GM19351 (cell line): ENCODE results near the gene SEL1L3.

Source experiments
- ATAC-seq: cut with Tn5 transposase; IDR thresholded peaks from one replicate; pipeline ENCODE4 v1.9.1; 2021; ENCODE audit warnings: mild to moderate bottlenecking, moderate library complexity; ENCODE audit not compliant: unreplicated experiment

Gene SEL1L3

DNA sequence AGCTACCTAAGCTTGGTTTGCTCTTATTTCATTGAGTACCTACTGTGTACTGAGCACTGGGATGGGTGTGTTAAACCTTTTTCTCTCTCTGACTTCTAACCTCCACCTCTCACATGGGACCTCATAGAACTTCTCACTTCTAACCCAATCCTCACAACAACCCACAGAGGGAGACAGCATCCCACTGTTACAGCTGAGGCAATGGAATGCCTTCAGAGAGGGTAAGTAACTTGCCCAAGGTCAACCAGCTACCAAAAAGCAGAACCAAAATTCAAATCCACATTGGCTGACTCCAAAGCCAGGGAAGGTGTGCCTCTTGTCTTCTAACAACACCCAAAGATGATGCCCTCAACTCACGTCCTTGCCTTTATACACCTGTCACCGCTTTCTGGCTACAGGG, 5.4 kb downstream of the SEL1L3 start:
- ATAC-seq = no peak

DNA sequence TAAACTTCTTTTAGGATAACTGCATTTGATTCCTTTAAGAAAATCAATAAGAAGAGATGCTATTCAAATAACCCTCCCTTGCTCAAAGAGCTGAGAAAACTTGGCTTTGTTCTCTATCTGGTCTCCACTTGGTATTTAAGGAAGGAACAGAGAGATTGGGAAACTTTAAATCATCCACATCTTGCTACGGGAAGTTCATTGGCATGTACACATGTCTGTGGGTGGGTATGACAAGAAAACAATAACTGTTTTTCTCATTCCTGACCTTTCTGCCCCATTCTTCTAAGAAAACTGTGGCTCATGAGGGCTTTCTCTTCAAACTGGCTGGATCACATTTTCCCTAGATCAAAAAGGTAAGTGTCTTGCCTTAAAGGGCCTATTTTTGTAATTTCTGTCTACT, 6.0 kb downstream of the SEL1L3 start:
- ATAC-seq = no peak

DNA sequence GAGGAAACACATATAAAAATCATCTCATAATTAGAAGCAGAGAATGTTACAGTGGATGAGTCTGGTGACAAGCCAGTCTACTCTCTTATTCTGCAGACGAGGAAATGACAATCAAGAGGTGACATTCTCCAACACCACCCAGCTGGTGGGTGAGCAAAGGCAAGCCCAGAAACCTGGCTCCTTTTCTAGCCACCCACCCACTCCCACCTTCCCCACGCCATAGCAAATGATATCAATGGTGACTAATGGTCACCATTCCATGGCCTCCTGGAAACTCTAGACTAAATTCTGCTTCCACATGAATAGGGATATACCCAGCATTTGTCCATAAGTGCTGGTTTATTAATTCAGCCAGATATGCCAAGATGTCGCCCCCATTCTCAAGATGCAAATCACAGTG, 10.7 kb downstream of the SEL1L3 start:
- ATAC-seq = no peak

DNA sequence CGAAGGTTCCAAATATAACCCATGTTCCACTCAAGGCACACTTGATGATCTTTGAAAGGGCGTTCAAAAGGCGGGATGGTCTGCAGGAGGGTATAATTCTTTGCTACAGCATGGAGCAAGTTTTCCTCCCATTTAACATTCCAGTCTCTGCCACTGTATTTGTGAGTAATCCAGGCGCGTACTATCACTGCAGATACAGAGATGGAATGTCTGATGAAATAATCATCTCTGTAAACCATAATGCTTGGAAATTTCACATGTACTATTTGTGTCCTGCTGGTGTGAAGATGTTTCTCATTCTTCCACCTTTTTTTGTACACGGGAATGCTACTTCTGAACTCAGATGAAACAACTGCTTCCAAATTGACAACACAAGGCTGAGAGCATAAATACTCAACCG, 15.5 kb downstream of the SEL1L3 start:
- ATAC-seq = no peak

DNA sequence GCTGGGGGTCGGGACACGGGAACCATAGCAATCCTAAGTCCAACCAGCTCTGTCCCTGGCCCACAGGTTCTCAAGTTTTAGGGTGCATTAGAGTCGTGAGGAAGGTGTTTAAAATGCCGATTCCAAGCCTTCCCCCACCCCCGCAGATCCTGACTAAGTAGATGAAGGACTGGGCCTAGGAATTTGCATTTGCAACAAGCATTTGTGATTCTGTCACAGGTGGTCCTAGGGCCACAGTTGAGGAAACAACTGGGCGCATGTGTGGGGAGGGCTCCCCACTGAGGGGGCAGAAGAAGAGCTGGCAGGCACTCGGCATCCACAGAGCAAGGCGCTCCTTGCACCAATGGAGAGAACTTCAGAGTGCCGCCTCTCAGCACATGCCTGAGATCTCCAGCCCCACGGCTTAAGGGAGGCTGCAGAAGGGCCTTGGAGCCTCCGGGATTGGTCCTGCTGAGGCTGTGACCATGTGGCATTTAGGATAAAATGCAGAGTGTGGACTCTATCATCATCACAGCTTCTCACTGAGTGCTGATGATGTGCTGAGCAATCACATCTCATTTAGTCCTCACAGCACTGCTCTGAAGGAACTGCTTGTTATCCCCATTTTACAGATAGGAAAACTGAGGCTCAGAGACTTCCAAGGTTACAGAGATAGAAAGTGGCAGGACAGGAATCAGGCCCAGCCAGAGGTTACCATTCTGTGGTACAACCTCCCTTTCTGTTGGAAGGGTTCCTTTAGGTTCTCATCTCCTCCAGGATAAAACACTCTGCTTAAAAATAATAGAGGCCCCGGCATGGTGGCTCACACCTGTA, 16.7 kb downstream of the SEL1L3 start:
- no peak for ATAC-seq

DNA sequence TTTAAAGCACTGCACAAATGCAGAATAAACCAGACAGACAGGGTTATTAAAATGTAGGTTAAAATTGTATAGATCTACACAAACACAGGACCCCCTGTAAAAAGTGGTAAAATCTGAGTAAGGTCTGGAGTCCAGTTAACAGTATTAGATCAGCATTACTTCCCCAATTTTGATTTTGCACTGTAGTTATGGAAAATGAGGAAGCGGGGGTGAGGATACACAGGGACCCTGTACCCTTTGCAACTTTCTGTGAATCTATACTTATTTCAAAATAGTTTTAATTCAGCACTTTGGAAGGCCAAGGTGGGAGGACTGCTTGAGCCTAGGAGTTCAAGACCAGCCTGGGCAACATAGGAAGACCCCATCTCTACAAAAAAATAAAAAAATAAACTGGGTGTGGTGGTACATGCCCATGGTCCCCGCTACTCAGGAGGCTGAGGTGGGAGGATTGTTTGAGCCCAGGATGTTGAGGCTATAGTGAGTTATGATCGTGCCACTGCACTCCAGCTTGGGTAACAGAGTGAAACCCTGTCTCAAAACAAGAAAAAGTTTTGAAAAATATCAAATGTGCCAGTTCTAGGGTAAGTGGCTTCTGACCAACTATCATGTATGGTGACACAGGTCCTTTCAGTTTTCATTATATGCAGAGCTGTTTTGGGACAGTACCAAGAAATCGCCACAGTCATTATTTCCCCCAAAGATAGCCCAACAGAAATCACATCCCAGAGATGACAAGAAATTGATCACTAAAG, 17.7 kb downstream of the SEL1L3 start:
- no peak for ATAC-seq

DNA sequence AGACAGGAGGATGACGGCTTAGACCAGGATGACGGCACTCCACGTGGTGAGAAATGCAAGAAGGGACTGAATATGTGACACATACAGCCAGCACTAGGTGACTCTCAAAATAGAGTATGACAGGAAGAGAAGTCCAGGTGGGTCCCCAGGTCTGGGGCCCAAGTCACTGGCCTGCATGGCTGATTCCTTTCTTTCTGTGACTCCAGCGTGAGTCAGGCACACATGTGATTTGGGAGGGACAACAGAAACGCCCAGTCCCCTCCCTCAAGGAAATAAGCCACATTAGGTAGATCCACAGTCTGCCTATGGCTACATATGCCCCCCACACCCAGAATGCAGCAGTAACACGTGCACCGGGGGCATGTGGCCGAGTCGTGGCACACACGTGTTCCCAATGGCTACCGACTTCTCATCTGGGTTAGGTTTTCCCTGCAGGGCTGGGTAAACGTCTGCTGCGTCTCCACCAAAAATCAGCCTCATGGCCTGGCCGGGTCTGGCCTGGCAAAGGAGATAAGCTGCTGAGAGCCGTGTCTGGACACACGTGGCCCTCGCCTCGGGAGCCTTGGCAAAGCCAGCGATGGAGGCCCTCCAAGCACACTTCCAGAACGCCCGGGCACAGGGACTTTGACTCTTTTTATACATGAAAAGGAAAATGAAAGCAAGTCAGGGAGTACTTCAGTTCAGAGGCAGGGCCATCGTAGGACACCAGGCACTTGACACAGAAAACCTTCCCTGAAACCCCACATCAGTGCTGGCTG, 19.3 kb downstream of the SEL1L3 start:
- ATAC-seq = no peak

DNA sequence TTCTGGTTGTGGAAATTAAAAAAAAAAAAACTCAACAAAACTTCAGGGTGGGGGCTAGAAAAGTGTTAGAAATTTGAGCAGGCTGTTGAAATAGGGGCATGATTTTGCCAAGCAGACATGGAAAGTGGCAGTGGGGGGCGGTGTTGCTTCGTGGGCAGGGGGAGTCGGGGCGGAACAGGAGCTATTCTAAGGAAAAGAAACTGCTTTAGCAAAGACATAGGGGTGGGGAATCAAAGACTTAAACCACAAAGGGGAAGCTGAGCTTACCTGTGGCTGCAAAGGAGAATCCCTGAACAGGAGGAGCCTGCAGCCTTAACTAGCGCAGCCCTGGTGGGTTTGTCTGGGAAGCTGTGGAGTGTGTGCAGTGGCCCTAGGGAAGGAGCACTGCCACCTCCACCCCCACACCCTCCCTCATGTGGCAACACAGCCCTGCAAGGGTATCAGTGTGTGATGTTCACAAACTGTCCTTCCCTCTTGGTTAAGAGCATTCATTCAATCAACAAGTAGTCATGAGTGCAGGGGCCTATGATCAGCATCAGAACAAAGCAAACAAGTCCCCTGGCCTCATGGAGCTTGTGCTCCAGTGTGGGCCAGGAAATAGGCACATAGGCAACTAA, 20.5 kb downstream of the SEL1L3 start:
- ATAC-seq = peak; percentile 77

DNA sequence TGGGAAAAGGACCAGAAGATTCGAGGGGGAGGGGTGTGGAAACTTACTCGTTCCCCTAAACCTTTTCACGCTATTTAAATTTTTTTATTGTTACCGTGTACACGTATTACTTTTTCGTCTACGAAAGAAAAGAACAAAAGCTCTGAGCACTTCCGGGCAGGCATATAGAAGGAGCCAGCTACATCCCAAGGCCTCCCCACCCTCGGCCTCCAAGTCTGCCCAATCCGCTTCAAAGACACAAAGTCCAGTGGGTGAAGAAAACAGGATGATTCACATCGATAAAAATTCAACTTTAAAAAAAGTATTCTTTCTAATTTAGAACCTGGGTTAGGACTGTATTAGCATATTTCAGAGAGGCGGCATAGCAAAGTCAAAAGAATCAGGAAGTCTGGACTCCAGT, 23.1 kb downstream of the SEL1L3 start:
- ATAC-seq = no peak

DNA sequence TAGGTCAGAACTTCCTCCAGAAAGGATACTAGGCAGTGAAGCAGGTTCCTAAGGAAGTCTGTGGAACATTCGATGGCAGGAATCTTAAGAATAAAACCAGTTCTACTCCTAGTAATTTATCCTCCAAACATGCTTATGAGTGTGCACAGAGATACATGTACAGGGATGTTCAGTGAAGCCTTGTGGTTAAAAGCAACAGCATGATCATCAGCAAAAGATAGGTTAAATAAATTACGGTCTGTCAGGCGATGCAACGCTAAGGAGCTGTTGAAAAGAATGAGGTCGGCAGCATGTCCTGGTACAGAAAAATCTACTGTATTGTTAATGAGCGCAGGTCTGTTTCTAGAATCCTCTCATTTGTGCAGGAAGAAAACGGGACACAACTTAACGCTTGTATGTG, 23.6 kb downstream of the SEL1L3 start:
- ATAC-seq = no peak

DNA sequence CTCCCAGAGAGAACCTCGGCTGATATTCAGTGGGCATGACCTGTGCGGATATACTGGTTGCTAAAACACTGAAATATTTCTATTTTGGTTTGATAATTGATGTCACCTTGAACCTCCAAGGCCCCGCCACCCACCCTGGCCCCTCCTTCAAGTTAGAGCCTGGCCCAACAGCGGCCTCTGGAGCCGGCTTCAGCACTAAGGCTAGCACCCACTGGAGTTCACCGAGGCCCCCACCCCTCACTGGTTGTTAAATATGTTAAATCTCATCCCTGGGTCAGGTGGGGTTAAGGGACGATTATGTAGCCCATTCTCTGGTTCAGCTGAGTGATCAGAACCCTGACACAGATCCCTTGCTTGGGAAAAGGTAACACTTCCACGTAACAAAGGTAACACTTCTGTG, 24.3 kb downstream of the SEL1L3 start:
- ATAC-seq = no peak

DNA sequence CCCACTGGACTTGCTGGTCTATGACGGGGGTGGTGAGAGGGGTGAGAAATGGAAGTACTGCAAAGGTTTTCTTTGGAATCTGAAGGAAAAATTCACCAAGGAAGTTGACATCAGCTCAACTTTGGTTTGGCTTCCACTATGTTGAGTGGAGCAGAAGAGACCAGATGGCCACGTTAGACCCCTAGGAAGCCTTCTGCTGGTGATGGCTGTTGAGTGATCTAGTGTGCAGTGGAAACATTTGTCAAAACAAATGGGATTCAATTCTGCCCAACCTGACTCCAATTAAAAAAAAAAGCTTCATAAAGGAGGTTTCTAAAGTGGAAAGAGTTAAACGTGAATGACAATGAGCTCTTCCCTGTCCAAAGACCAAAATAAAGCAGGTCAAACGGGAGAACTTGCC, 25.7 kb downstream of the SEL1L3 start:
- ATAC-seq = no peak

DNA sequence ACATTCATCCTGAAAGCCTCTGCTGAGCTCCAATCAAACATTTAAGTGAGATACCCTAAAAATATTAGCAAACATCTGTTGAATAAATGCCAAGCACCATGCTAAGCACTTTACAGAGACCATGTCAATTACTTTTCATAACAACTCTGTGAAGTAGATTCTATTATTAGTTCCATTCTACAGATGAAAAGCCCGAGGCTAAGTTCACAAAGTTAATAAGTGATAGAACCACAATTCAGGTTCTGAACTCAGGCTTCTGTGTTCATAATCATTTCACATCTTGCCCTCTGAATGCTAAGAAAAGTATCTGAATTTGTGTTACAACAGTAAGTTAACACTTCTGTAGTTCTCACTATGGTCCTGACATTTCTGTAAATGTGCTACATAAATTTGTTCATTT, 27.4 kb downstream of the SEL1L3 start:
- ATAC-seq = no peak

DNA sequence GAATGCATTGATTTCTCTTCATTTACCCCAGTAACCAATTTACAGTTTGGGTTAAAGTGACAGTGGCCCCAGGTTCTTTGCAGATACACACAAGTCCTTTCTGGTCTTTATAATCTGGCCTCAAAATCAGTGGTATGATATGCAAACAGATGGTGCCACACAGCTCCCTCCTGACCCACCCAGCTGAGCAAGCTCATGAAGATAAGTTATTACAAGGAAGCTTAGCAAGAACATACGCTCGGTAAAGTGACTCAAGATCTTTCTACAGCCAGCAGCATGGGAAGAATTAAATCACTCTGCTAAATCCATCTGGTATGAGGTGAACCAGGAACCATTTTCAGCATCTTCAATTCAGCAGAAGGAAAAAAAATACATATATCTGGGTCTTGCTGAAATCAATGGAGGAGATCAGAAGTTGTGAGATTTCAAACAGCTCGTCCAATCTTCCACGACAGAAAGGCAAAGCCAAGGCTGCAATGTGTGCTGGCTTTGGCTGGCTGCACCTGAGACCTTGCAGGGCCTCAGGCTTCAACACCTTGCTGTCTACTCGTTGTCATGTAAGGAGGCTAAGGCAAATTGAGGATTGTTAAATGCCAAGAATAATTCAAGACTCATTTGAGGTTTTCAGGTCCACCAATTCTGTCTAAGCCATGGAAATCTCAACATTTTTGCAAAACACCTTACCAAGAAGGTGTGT, 28.2 kb downstream of the SEL1L3 start:
- ATAC-seq = no peak

DNA sequence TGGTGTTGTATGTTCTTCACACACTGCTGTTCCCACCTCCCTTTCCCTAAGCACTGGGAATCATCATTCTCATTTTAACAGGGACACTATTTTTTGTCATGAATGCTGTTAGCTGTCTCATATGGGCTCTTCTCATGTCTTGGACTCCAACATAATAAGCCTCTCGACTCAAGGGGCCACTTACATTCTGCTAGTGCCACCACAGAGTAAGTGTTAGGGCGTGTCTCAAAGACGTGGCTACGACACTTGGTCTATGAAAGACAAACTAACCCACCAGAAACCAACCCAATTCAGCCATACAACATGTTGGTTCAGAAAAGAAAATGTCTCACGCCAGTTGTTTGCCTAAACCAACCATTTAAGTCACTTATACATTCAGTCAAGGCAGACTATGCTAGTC, 32.2 kb downstream of the SEL1L3 start:
- ATAC-seq = no peak

DNA sequence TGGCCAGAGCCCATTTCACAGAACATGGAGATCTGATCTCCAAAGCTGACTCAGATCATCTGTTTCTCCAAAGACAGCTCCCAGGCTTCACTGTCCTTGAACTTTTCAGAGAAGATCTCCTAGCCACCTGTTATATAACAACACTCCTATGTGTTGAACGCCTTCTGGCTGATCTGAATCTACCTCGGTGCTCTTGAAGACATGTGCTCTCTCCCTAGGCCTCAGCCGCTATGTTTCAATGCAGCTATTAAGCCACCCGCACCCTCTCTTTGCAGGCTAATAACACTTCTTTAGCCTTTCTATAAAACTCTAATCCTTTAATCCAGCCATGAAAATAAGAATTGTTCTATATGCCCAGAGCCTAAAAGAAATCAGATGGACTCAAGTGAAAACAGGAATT, 34.9 kb downstream of the SEL1L3 start:
- no peak for ATAC-seq

DNA sequence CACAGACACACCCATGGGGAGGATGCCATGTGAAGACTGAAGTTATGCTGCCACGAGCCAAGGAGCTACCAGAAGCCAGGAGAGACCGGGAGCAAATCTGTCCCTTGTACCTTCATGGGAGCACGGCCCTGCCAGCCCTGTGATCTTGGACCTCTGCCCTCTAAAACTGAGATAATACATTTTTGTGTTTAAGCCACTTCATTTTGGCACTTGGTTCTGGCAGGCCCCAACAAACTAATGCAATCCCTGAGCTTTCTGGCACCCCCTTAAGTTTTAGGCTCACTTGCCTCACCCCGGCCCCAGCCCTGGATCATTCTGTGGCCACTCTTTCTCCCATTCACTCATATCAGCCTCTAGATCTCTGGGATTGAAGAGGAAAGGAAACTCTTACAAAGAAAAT, 35.4 kb downstream of the SEL1L3 start:
- no peak for ATAC-seq

DNA sequence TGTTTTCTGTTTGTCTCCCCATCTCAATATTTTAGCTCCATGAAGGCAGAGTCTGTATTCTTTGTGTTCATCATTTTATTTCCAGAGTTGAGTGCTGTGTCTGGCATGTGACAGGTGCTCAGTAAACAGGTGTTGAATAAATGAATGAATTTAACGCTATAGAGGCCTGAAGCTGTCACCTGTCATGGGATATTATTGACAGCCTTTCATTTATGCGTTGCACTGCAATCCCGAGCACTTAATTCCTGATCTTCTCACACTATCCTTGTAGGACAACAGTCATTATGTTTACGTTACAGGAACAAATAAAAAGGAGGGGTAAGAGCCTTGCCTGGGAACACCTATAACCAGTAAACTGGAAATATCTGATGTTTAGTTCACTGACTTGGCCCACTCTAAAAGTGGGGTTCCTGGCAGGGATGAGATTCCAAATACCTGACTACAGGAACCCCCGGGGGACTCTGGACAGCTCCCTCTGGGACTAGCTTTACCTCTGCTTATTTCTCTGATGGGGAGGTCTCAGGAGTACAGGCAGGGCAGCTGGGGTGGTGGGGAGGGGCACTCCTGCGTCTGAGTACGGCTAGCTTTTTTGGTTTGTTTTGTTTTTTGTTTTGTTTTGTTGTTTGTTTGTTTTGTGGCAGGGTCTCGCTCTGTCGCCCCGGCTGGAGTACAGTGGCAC, 36.6 kb downstream of the SEL1L3 start:
- no peak for ATAC-seq

DNA sequence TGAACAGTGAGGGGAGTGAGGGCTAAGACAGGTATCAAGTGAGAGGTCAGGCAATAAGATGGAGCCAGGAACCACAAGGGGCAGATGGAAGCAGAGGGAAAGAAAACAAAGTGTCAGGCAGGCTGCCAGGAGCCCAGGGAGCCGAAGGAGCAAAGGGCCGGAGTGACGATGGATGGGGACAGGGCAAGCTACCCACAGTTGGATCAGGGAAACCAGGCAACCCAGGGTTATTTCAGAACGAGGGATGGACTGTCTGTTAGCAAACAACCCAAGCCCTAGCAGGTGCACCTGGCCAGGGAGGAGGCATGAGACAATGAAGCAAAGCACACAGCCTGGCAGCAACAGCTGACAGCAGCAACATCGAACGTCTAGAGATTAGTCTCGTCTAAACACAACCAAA, 39.2 kb downstream of the SEL1L3 start:
- ATAC-seq = no peak

DNA sequence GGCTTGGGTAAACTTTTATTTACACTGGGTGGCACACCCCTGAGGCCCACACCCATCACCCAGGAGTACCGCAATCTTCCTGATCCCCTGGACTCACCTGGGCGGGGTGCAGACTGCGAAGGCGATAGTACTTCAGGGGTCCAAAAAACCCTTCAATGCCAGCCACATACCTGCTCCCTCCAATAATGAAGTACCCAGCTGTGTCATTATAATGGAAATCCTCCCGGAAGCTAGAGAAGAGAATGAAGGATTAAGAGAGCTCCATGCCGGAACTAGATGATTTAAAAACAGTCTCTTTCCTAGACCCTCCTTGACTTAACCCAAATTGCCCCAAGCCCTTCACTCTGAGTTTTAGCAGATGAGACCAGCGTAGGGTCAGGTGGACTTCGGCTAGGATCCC, 40.9 kb downstream of the SEL1L3 start:
- ATAC-seq = no peak
